PFSK-1 (cell line): ENCODE results near the gene THRB.

ENCODE experiments used
- POLR2AphosphoS5 ChIP-seq: IDR thresholded peaks from 2 replicates; pipeline ENCODE4 v1.6.1; 2012; ENCODE audit warnings: low read depth, mild to moderate bottlenecking, control low read depth, low read length, moderate library complexity
- REST ChIP-seq, 2 experiments: IDR thresholded peaks; 2 replicates each; pipeline versions ENCODE4 v1.6.1 to v1.8.0; 2011 to 2012; ENCODE audit warnings: low read depth in 2 of 2, low read length in 2 of 2, control low read depth in 1 of 2, inconsistent platforms in 1 of 2, mild to moderate bottlenecking in 1 of 2, moderate library complexity in 1 of 2; ENCODE audit not compliant: insufficient read depth in 1 of 2
- SIN3A ChIP-seq: IDR thresholded peaks from 2 replicates; pipeline ENCODE4 v1.6.1; 2012; ENCODE audit warnings: mild to moderate bottlenecking, low read length, moderate library complexity, borderline replicate concordance; ENCODE audit not compliant: insufficient read depth
- TAF1 ChIP-seq: IDR thresholded peaks from 2 replicates; pipeline ENCODE4 v1.6.1; 2012; ENCODE audit warnings: low read length, control low read depth, borderline replicate concordance; ENCODE audit not compliant: insufficient read depth

- TF ChIP-seq TAF1: no peak
- TF ChIP-seq POLR2AphosphoS5: no peak
- no peak for TF ChIP-seq REST (IDR thresholded peaks at IDR 0.05; ENCODE audit: insufficient read depth in 1 of 2, low read depth in 2 of 2, low read length in 2 of 2)
- TF ChIP-seq SIN3A: no peak
Observed at GRCh38 chr3:24503616-24504113, 9.0 kb upstream of the THRB start.
